Measurements from ENCODE around the gene FOXN3.

FOXN3 gene

GRCh38 chr14:89392181-89392580, 24.9 kb downstream of the FOXN3 start:
- no peaks in the 10 kb centered on the region for H3K27me3 ChIP-seq (ENCODE audit: insufficient read depth, low read length)
- H3K9ac ChIP-seq (ENCODE audit: low read length), result no peak overlapping the region
- peaks cover 11% of the 10 kb centered on the region for H3K79me2 ChIP-seq (ENCODE audit: control insufficient read depth, insufficient read depth, low read length, poor library complexity)
- peaks cover 0 to 5% of the 10 kb centered on the region in 2 experiments for H3K36me3 ChIP-seq (ENCODE audit: control insufficient read depth in 1 of 2, insufficient read depth in 2 of 2, low read length in 2 of 2)
- H3K4me3 ChIP-seq (ENCODE audit: low read depth, low read length), result no peak overlapping the region
- DNase-seq, result no peak
- no peak overlapping the region for H4K91ac ChIP-seq (ENCODE audit: low read depth, low read length)
- H3K4ac ChIP-seq (ENCODE audit: low read depth, low read length), result no peak overlapping the region
- H2AFZ ChIP-seq (ENCODE audit: insufficient read depth, low read length, poor library complexity), result no peak overlapping the region
- H3K79me1 ChIP-seq (ENCODE audit: low read length), result no peaks in the 10 kb centered on the region
- WGBS (ENCODE audit: extremely low coverage, insufficient coverage, insufficient read length), result no CpG with 5 or more reads among the region's 5 CpGs
- H3K27ac ChIP-seq (ENCODE audit: low read depth, low read length), result no peak overlapping the region
- no peak overlapping the region for H3K14ac ChIP-seq (ENCODE audit: low read length)
- no peak overlapping the region for H3K4me2 ChIP-seq (ENCODE audit: low read length)
- H4K8ac ChIP-seq (ENCODE audit: low read depth, low read length), result no peak overlapping the region
- H3K23ac ChIP-seq (ENCODE audit: low read length), result no peak overlapping the region
- no peak overlapping the region for H3K18ac ChIP-seq (ENCODE audit: low read length)
- no peak overlapping the region for H4K12ac ChIP-seq (ENCODE audit: low read depth, low read length)
- peaks cover 3 to 6% of the 10 kb centered on the region in 2 experiments for H3K4me1 ChIP-seq (ENCODE audit: control insufficient read depth in 1 of 2, insufficient read depth in 2 of 2, low read length in 2 of 2)
- H2BK12ac ChIP-seq (ENCODE audit: low read length), result no peak overlapping the region
- no peak overlapping the region for H2BK5ac ChIP-seq (ENCODE audit: low read depth, low read length, poor library complexity)
- no peak overlapping the region for H2AK5ac ChIP-seq (ENCODE audit: low read length)
- no peak overlapping the region for H2BK120ac ChIP-seq (ENCODE audit: insufficient read depth, low read length, poor library complexity)
- no peaks in the 10 kb centered on the region for H3K9me3 ChIP-seq (ENCODE audit: insufficient read depth, low read depth, low read length)

- H2BK12ac ChIP-seq (ENCODE audit: low read length), result no peak overlapping the region
- H3K4ac ChIP-seq (ENCODE audit: low read depth, low read length), result no peak overlapping the region
- H2BK5ac ChIP-seq (ENCODE audit: low read depth, low read length, poor library complexity), result no peak overlapping the region
- H2AFZ ChIP-seq (ENCODE audit: insufficient read depth, low read length, poor library complexity), result no peak overlapping the region
- H3K14ac ChIP-seq (ENCODE audit: low read length), result no peak overlapping the region
- no peak overlapping the region for H3K23ac ChIP-seq (ENCODE audit: low read length)
- WGBS (ENCODE audit: extremely low coverage, insufficient coverage, insufficient read length), result no CpG with 5 or more reads among the region's 8 CpGs
- no peak overlapping the region for H3K4me2 ChIP-seq (ENCODE audit: low read length)
- DNase-seq, result no peak
- H4K12ac ChIP-seq (ENCODE audit: low read depth, low read length), result no peak overlapping the region
- no peak overlapping the region for H2BK120ac ChIP-seq (ENCODE audit: insufficient read depth, low read length, poor library complexity)
- no peak overlapping the region for H3K18ac ChIP-seq (ENCODE audit: low read length)
- H3K27me3 ChIP-seq (ENCODE audit: insufficient read depth, low read length), result no peaks in the 10 kb centered on the region
- H2AK5ac ChIP-seq (ENCODE audit: low read length), result no peak overlapping the region
- no peak overlapping the region for H3K27ac ChIP-seq (ENCODE audit: low read depth, low read length)
- no peaks in the 10 kb centered on the region for H3K9me3 ChIP-seq (ENCODE audit: insufficient read depth, low read depth, low read length)
- no peak overlapping the region for H4K91ac ChIP-seq (ENCODE audit: low read depth, low read length)
- no peak overlapping the region for H3K4me3 ChIP-seq (ENCODE audit: low read depth, low read length)
- H4K8ac ChIP-seq (ENCODE audit: low read depth, low read length), result no peak overlapping the region
- peaks cover 0 to 5% of the 10 kb centered on the region in 2 experiments for H3K36me3 ChIP-seq (ENCODE audit: control insufficient read depth in 1 of 2, insufficient read depth in 2 of 2, low read length in 2 of 2)
- H3K79me2 ChIP-seq (ENCODE audit: control insufficient read depth, insufficient read depth, low read length, poor library complexity), result peaks cover 11% of the 10 kb centered on the region
- H3K79me1 ChIP-seq (ENCODE audit: low read length), result no peaks in the 10 kb centered on the region
- H3K9ac ChIP-seq (ENCODE audit: low read length), result no peak overlapping the region
- peaks cover 3 to 6% of the 10 kb centered on the region in 2 experiments for H3K4me1 ChIP-seq (ENCODE audit: control insufficient read depth in 1 of 2, insufficient read depth in 2 of 2, low read length in 2 of 2)
Measured at GRCh38 chr14:89391556-89391955, 25.5 kb downstream of the FOXN3 start.

- no peak overlapping the region for H3K4ac ChIP-seq (ENCODE audit: low read depth, low read length)
- no peaks in the 10 kb centered on the region for H3K27me3 ChIP-seq (ENCODE audit: insufficient read depth, low read length)
- no peak overlapping the region for H2BK12ac ChIP-seq (ENCODE audit: low read length)
- H3K23ac ChIP-seq (ENCODE audit: low read length), result no peak overlapping the region
- peaks cover 3 to 6% of the 10 kb centered on the region in 2 experiments for H3K4me1 ChIP-seq (ENCODE audit: control insufficient read depth in 1 of 2, insufficient read depth in 2 of 2, low read length in 2 of 2)
- no peak overlapping the region for H3K9ac ChIP-seq (ENCODE audit: low read length)
- H3K79me2 ChIP-seq (ENCODE audit: control insufficient read depth, insufficient read depth, low read length, poor library complexity), result peaks cover 11% of the 10 kb centered on the region
- H3K4me3 ChIP-seq (ENCODE audit: low read depth, low read length), result no peak overlapping the region
- H3K14ac ChIP-seq (ENCODE audit: low read length), result no peak overlapping the region
- no peak for DNase-seq
- H4K12ac ChIP-seq (ENCODE audit: low read depth, low read length), result no peak overlapping the region
- H3K36me3 ChIP-seq (ENCODE audit: control insufficient read depth in 1 of 2, insufficient read depth in 2 of 2, low read length in 2 of 2), result peaks cover 0 to 5% of the 10 kb centered on the region in 2 experiments
- H3K79me1 ChIP-seq (ENCODE audit: low read length), result no peaks in the 10 kb centered on the region
- H4K91ac ChIP-seq (ENCODE audit: low read depth, low read length), result no peak overlapping the region
- H3K9me3 ChIP-seq (ENCODE audit: insufficient read depth, low read depth, low read length), result no peaks in the 10 kb centered on the region
- H2AFZ ChIP-seq (ENCODE audit: insufficient read depth, low read length, poor library complexity), result no peak overlapping the region
- H2AK5ac ChIP-seq (ENCODE audit: low read length), result no peak overlapping the region
- no peak overlapping the region for H2BK5ac ChIP-seq (ENCODE audit: low read depth, low read length, poor library complexity)
- no peak overlapping the region for H3K18ac ChIP-seq (ENCODE audit: low read length)
- no peak overlapping the region for H3K4me2 ChIP-seq (ENCODE audit: low read length)
- no CpG with 5 or more reads among the region's 9 CpGs for WGBS (ENCODE audit: extremely low coverage, insufficient coverage, insufficient read length)
- no peak overlapping the region for H3K27ac ChIP-seq (ENCODE audit: low read depth, low read length)
- no peak overlapping the region for H2BK120ac ChIP-seq (ENCODE audit: insufficient read depth, low read length, poor library complexity)
- H4K8ac ChIP-seq (ENCODE audit: low read depth, low read length), result no peak overlapping the region
Measured at GRCh38 chr14:89391123-89391522, 25.9 kb downstream of the FOXN3 start.

- H3K36me3 ChIP-seq (ENCODE audit: control insufficient read depth in 1 of 2, insufficient read depth in 2 of 2, low read length in 2 of 2), result peaks cover 0 to 5% of the 10 kb centered on the region in 2 experiments
- no peak overlapping the region for H3K9ac ChIP-seq (ENCODE audit: low read length)
- no peak overlapping the region for H2BK12ac ChIP-seq (ENCODE audit: low read length)
- no peak overlapping the region for H2AK5ac ChIP-seq (ENCODE audit: low read length)
- no peak overlapping the region for H4K91ac ChIP-seq (ENCODE audit: low read depth, low read length)
- no peak overlapping the region for H4K8ac ChIP-seq (ENCODE audit: low read depth, low read length)
- no peak overlapping the region for H2BK5ac ChIP-seq (ENCODE audit: low read depth, low read length, poor library complexity)
- peaks cover 3 to 6% of the 10 kb centered on the region in 2 experiments for H3K4me1 ChIP-seq (ENCODE audit: control insufficient read depth in 1 of 2, insufficient read depth in 2 of 2, low read length in 2 of 2)
- no peak overlapping the region for H2BK120ac ChIP-seq (ENCODE audit: insufficient read depth, low read length, poor library complexity)
- no peak overlapping the region for H4K12ac ChIP-seq (ENCODE audit: low read depth, low read length)
- H3K79me2 ChIP-seq (ENCODE audit: control insufficient read depth, insufficient read depth, low read length, poor library complexity), result peaks cover 11% of the 10 kb centered on the region
- no peaks in the 10 kb centered on the region for H3K79me1 ChIP-seq (ENCODE audit: low read length)
- H3K4me2 ChIP-seq (ENCODE audit: low read length), result no peak overlapping the region
- no peak overlapping the region for H3K23ac ChIP-seq (ENCODE audit: low read length)
- no peaks in the 10 kb centered on the region for H3K27me3 ChIP-seq (ENCODE audit: insufficient read depth, low read length)
- no CpG with 5 or more reads among the region's 5 CpGs for WGBS (ENCODE audit: extremely low coverage, insufficient coverage, insufficient read length)
- peak overlapping the region; percentile 34 for H3K18ac ChIP-seq (ENCODE audit: low read length)
- H3K4me3 ChIP-seq (ENCODE audit: low read depth, low read length), result no peak overlapping the region
- no peak overlapping the region for H3K14ac ChIP-seq (ENCODE audit: low read length)
- no peak overlapping the region for H3K27ac ChIP-seq (ENCODE audit: low read depth, low read length)
- no peaks in the 10 kb centered on the region for H3K9me3 ChIP-seq (ENCODE audit: insufficient read depth, low read depth, low read length)
- DNase-seq, result no peak
- H3K4ac ChIP-seq (ENCODE audit: low read depth, low read length), result peak overlapping the region; percentile 17
- no peak overlapping the region for H2AFZ ChIP-seq (ENCODE audit: insufficient read depth, low read length, poor library complexity)
Measured at GRCh38 chr14:89388853-89389252, 28.2 kb downstream of the FOXN3 start.
